Measurements from ENCODE around the gene JSRP1. TPM values are rescaled to one million over a fixed set of nuclear protein-coding genes. Genes with fewer than 3 reads are reported as not detected.
A peak's percentile ranks its signal among the peaks of the same experiment; 100 is the strongest.

The JSRP1 gene
- total and polyA plus RNA-seq, 2 experiments from 2014 or later, result 1.9 to 4.2 TPM

DNA sequence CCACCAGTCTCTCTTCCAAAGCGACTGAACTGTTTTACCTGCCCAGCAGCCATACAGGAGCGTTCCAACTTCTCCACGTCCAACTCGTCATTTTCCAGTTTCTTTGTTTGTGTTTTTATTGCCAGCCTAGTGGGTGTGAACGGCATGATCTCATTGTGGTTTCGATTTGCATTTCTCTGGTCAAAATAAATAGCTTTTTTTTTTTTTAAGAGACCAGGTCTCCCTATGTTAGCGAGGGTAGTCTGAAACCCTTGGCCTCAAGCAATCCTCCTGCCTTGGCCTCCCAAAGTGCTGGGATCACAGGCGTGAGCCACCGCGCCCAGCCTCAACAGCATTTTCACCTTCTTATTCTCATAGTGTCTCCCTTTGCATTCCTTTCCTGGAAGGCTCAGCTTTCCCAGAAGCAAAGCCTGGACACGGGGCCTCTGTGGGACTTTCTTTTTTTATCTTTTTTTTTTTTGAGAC is 4.2 kb upstream of the JSRP1 start:
- Histone ChIP-seq H3K36me3 (no peaks in the 10 kb centered on the region), H3K4me3 (no peak overlapping the region), H3K9me3 (ENCODE audit: low read depth) (no peaks in the 10 kb centered on the region), H3K4me1 (ENCODE audit: low read depth) (no peaks in the 10 kb centered on the region), H3K27me3 (no peaks in the 10 kb centered on the region), H3K27ac (no peak overlapping the region)
- no peak for TF ChIP-seq CTCF (IDR thresholded peaks at IDR 0.05; ENCODE audit: low read depth, low read length)
- DNase-seq (ENCODE audit: low read depth in 1 of 2, low spot score in 1 of 2), result no peak

GRCh38 chr19:2259336-2259735 is 3.1 kb upstream of the JSRP1 start:
- H3K36me3 ChIP-seq, result no peaks in the 10 kb centered on the region
- TF ChIP-seq CTCF (IDR thresholded peaks at IDR 0.05; ENCODE audit: low read depth, low read length), result no peak
- no peaks in the 10 kb centered on the region for H3K27me3 ChIP-seq
- H3K4me1 ChIP-seq (ENCODE audit: low read depth), result no peaks in the 10 kb centered on the region
- H3K9me3 ChIP-seq (ENCODE audit: low read depth), result no peaks in the 10 kb centered on the region
- no peak overlapping the region for H3K27ac ChIP-seq
- no peak for DNase-seq (ENCODE audit: low read depth in 1 of 2, low spot score in 1 of 2)
- no peak overlapping the region for H3K4me3 ChIP-seq

- H3K27me3 ChIP-seq, result peaks cover 24% of the 10 kb centered on the region
- H3K27ac ChIP-seq, result no peak overlapping the region
- no peaks in the 10 kb centered on the region for H3K9me3 ChIP-seq (ENCODE audit: low read depth)
- no peaks in the 10 kb centered on the region for H3K36me3 ChIP-seq
- DNase-seq (ENCODE audit: low read depth in 1 of 2, low spot score in 1 of 2), result no peak
- no peak overlapping the region for H3K4me3 ChIP-seq
- TF ChIP-seq CTCF (IDR thresholded peaks at IDR 0.05; ENCODE audit: low read depth, low read length), result no peak
- peaks cover 3% of the 10 kb centered on the region for H3K4me1 ChIP-seq (ENCODE audit: low read depth)
Observed at GRCh38 chr19:2255112-2255845, 938 bp downstream of the JSRP1 start.

GRCh38 chr19:2254064-2254872 is 1.9 kb downstream of the JSRP1 start:
- H3K4me3 ChIP-seq, result no peak overlapping the region
- DNase-seq (ENCODE audit: low read depth in 1 of 2, low spot score in 1 of 2), result peak; percentile 59 to 76
- peaks cover 3% of the 10 kb centered on the region for H3K4me1 ChIP-seq (ENCODE audit: low read depth)
- peaks cover 24% of the 10 kb centered on the region for H3K27me3 ChIP-seq
- H3K9me3 ChIP-seq (ENCODE audit: low read depth), result no peaks in the 10 kb centered on the region
- no peak overlapping the region for H3K27ac ChIP-seq
- TF ChIP-seq CTCF (IDR thresholded peaks at IDR 0.05; ENCODE audit: low read depth, low read length), result peak; percentile 66
- no peaks in the 10 kb centered on the region for H3K36me3 ChIP-seq

GRCh38 chr19:2253106-2254063 is 2.8 kb downstream of the JSRP1 start:
- Histone ChIP-seq H3K4me1 (ENCODE audit: low read depth) (peaks cover 3% of the 10 kb centered on the region), H3K4me3 (peak overlapping the region; percentile 22), H3K36me3 (no peaks in the 10 kb centered on the region), H3K27ac (no peak overlapping the region), H3K9me3 (ENCODE audit: low read depth) (no peaks in the 10 kb centered on the region), H3K27me3 (peaks cover 24% of the 10 kb centered on the region)
- peak; percentile 19 for TF ChIP-seq CTCF (IDR thresholded peaks at IDR 0.05; ENCODE audit: low read depth, low read length)
- peak in 1 of 2 donors; percentile 59 for DNase-seq (ENCODE audit: low read depth in 1 of 2, low spot score in 1 of 2)

Data from cardiac muscle cell (in vitro differentiated cells and primary cell).